Endothelial cell of umbilical vein (primary cell): Measurements from ENCODE around the gene KCNMA1. TPM values are rescaled to one million over a fixed set of nuclear protein-coding genes. Genes with fewer than 3 reads are reported as not detected.

ENCODE experiments used
- BruUV-seq: library from RNA; stranded (reverse); fragments of 400-500 nt; replicated peaks from 2 replicates; lab custom pipeline; 2021; lab: Mats Ljungman, UMichigan
- CTCF ChIA-PET: fragments of 300-600, 350-600 bp; sonication (Branson Sonifier 250); formaldehyde crosslinking; loops from one replicate; lab custom pipeline; 2021; ENCODE audit warnings: antibody characterized with exemption, inconsistent platforms; lab: Charles Lee
- POLR2A ChIA-PET: fragments of 300-600, 350-600 bp; sonication (Branson Sonifier 250); formaldehyde crosslinking; loops from one replicate; lab custom pipeline; 2021; ENCODE audit warnings: antibody characterized with exemption, inconsistent platforms; lab: Charles Lee
- DNase-seq: peaks from one replicate; pipeline ENCODE4 v3.0.0-alpha.2; 2011; ENCODE audit warnings: low read depth, low spot score
- FAIRE-seq: peaks from 2 replicates; lab custom pipeline; 2011; peaks lifted over from hg19 to GRCh38; lab: Jason Lieb, UNC
- H2AFZ ChIP-seq: 2 replicates; pipeline ENCODE4 v1.6.0; 2012; ENCODE audit warnings: low read depth, low read length, control low read depth, inconsistent platforms
- H3K27ac ChIP-seq: 2 replicates; pipeline ENCODE4 v1.5.1; 2011; ENCODE audit warnings: low read depth, mild to moderate bottlenecking, control low read depth, low read length, moderate library complexity; ENCODE audit not compliant: insufficient read depth
- H3K27me3 ChIP-seq, 2 experiments: 2 replicates each; pipeline versions ENCODE4 v1.6.0 to v1.6.1; 2011; ENCODE audit warnings: low read length in 2 of 2, mixed read lengths in 1 of 2; ENCODE audit not compliant: control insufficient read depth in 2 of 2, insufficient read depth in 2 of 2
- H3K36me3 ChIP-seq, 2 experiments: 2 replicates in 1 of 2; 3 replicates in 1 of 2; pipeline ENCODE4 v1.5.1; 2011; ENCODE audit warnings: low read length in 2 of 2, mild to moderate bottlenecking in 1 of 2, moderate library complexity in 1 of 2; ENCODE audit not compliant: control insufficient read depth in 2 of 2, insufficient read depth in 2 of 2; ENCODE audit errors: extremely low read depth in 1 of 2
- H3K4me1 ChIP-seq: 3 replicates; pipeline ENCODE4 v1.5.1; 2011; ENCODE audit warnings: mild to moderate bottlenecking, low read length; ENCODE audit not compliant: control insufficient read depth, insufficient read depth; ENCODE audit errors: extremely low read depth
- H3K4me2 ChIP-seq: 2 replicates; pipeline ENCODE4 v1.6.1; 2011; ENCODE audit warnings: low read length, control low read depth, mixed read lengths; ENCODE audit not compliant: insufficient read depth
- H3K4me3 ChIP-seq, 3 experiments: fragments of 200-600 bp in 1 of 3; sonication (generic), shearing (Covaris generic) in 1 of 3; replicated peaks in 1 of 3; 2 replicates each; pipeline ENCODE4 v1.5.1; 2011 to 2016; ENCODE audit warnings: control low read depth in 3 of 3, low read length in 3 of 3, mild to moderate bottlenecking in 2 of 3, inconsistent platforms in 1 of 3, low read depth in 1 of 3, moderate library complexity in 1 of 3; ENCODE audit not compliant: insufficient read depth in 1 of 3
- H3K79me2 ChIP-seq: 2 replicates; pipeline ENCODE4 v1.6.0; 2012; ENCODE audit warnings: low read length, inconsistent platforms; ENCODE audit not compliant: control insufficient read depth, insufficient read depth
- H3K9ac ChIP-seq: replicated peaks from 2 replicates; pipeline ENCODE3; 2011; ENCODE audit warnings: low read length, control low read depth; ENCODE audit not compliant: insufficient read depth; ENCODE audit errors: extremely low read depth
- H3K9me1 ChIP-seq: replicated peaks from 3 replicates; pipeline ENCODE4 v1.6.0; 2011; ENCODE audit warnings: mild to moderate bottlenecking, low read length; ENCODE audit not compliant: control insufficient read depth, insufficient read depth; ENCODE audit errors: extremely low read depth
- H3K9me3 ChIP-seq: replicated peaks from 2 replicates; pipeline ENCODE4 v1.5.1; 2012; ENCODE audit warnings: low read length, inconsistent platforms; ENCODE audit not compliant: control insufficient read depth, insufficient read depth
- H4K20me1 ChIP-seq: replicated peaks from 2 replicates; pipeline ENCODE3; 2011; ENCODE audit warnings: mild to moderate bottlenecking, low read length; ENCODE audit not compliant: control insufficient read depth, insufficient read depth; ENCODE audit errors: extremely low read depth
- EZH2 ChIP-seq: IDR thresholded peaks from 2 replicates; pipeline ENCODE4 v1.6.1; 2012; ENCODE audit warnings: borderline replicate concordance, low read depth, mild to moderate bottlenecking, moderate library complexity, low read length, inconsistent platforms; ENCODE audit not compliant: severe bottlenecking
- FOS ChIP-seq: IDR thresholded peaks from 2 replicates; pipeline ENCODE4 v1.6.1; 2011; ENCODE audit warnings: mild to moderate bottlenecking, low read length, moderate library complexity, borderline replicate concordance; ENCODE audit not compliant: insufficient read depth
- GATA2 ChIP-seq: IDR thresholded peaks from 2 replicates; pipeline ENCODE4 v1.7.0; 2011; ENCODE audit warnings: low read depth, mild to moderate bottlenecking, moderate library complexity, mixed read lengths, low read length; ENCODE audit not compliant: insufficient read length, insufficient read depth
- JUN ChIP-seq: IDR thresholded peaks from 2 replicates; pipeline ENCODE4 v1.6.1; 2011; ENCODE audit warnings: borderline replicate concordance, low read depth; ENCODE audit not compliant: insufficient read length, insufficient read depth
- MYC ChIP-seq: IDR thresholded peaks from one replicate; pipeline ENCODE4 v1.6.1; 2011; ENCODE audit warnings: mild to moderate bottlenecking, low read depth, low read length
- POLR2A ChIP-seq: IDR thresholded peaks from 2 replicates; pipeline ENCODE4 v1.6.1; 2012; ENCODE audit warnings: low read depth, mild to moderate bottlenecking, control low read depth, low read length
- POLR2AphosphoS5 ChIP-seq: IDR thresholded peaks from 2 replicates; pipeline ENCODE4 v1.6.1; 2012; ENCODE audit warnings: low read depth, mild to moderate bottlenecking, control low read depth, low read length, moderate library complexity; ENCODE audit not compliant: insufficient read depth
- dilution Hi-C: fragments of 300-500 bp; cut with MboI; formaldehyde crosslinking; loops from one replicate; pipeline ENCODE4 v1.15.0; 2019; ENCODE audit warnings: low sequenced_read_pairs; ENCODE audit not compliant: extremely low pct_ligation_motif_present
- intact Hi-C: fragments of 100-400 bp; cut with micrococcal nuclease; formaldehyde crosslinking; loops from one replicate; pipeline ENCODE4 v1.10.0; 2022
- polyA plus RNA-seq, 4 experiments: library from polyadenylated mRNA; depleted of rRNA in 3 of 4; stranded (reverse) in 3 of 4; unstranded in 1 of 4; fragments of >200 nt; gene quantifications; 2 replicates each; pipeline versions ENCODE4 v1.2.1 to v1.2.3, GENCODE V29; 2011 to 2012; ENCODE audit warnings: missing spikeins in 1 of 4
- total RNA-seq: library from RNA; stranded (reverse); gene quantifications from 2 replicates; pipeline ENCODE4 v1.2.3, GENCODE V29; 2021
- TF ChIP-seq, protein P1 (sequence below): IDR thresholded peaks from 2 replicates; pipeline ENCODE4 v1.6.1; 2011; ENCODE audit not compliant: insufficient read depth, insufficient read length
- TF ChIP-seq, protein P2 (sequence below), 2 donors: IDR thresholded peaks; 1 replicate in 1 of 2; 2 replicates in 1 of 2; pipeline ENCODE4 v1.5.1; 2011; ENCODE audit warnings: low read length in 2 of 2, mild to moderate bottlenecking in 2 of 2, moderate library complexity in 2 of 2, control low read depth in 1 of 2, inconsistent platforms in 1 of 2, low read depth in 1 of 2; ENCODE audit not compliant: insufficient read depth in 1 of 2; ENCODE audit errors: extremely low read depth in 1 of 2

The KCNMA1 gene
- total and polyA plus RNA-seq, 2 donors (not counting 3 experiments of a cell fraction or from before 2014, with no cell fraction given): 0.10 to 0.82 TPM

DNA sequence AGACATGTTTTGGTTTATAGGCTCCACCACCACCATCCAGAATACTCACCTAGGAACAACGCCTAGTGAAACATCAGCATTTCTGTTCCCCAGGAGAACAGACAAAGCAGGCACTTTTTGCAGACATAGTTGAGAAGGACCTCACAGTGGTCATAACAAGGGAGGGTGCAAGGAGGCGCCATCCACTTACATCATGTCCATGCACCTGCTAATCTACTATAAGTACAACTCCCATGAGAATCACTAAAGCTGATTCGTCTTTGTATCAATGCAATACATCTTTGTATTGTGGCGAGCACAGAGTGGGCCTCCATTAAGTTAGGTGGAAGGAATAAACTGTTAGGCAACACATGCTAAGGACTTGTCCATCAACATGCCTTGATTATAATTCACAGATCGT is 207.1 kb downstream of the KCNMA1 start:
- no peaks in the 10 kb centered on the region for H4K20me1 ChIP-seq
- H3K9me1 ChIP-seq: no peaks in the 10 kb centered on the region
- no peak overlapping the region for H3K27ac ChIP-seq
- H3K27me3 ChIP-seq: no peaks in the 10 kb centered on the region
- H3K4me1 ChIP-seq: no peaks in the 10 kb centered on the region
- ChIA-PET POLR2A (no interaction called here), CTCF (interaction anchor here (2.7 kb wide), 1 partner anchor 213 kb away, joined by 9 read pairs; no protein-coding TSS in a partner anchor)
- H2AFZ ChIP-seq: no peak overlapping the region
- BruUV-seq: no TSS peak
- H3K36me3 ChIP-seq: no peaks in the 10 kb centered on the region
- H3K4me3 ChIP-seq: no peak overlapping the region
- dilution Hi-C loops: no loop called here
- FAIRE-seq (no peak), DNase-seq (no peak)
- TF ChIP-seq FOS: no peak
- TF ChIP-seq, protein P1, sequence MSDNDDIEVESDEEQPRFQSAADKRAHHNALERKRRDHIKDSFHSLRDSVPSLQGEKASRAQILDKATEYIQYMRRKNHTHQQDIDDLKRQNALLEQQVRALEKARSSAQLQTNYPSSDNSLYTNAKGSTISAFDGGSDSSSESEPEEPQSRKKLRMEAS: no peak
- no peak for TF ChIP-seq POLR2AphosphoS5
- no peak for TF ChIP-seq GATA2
- TF ChIP-seq, protein P2, sequence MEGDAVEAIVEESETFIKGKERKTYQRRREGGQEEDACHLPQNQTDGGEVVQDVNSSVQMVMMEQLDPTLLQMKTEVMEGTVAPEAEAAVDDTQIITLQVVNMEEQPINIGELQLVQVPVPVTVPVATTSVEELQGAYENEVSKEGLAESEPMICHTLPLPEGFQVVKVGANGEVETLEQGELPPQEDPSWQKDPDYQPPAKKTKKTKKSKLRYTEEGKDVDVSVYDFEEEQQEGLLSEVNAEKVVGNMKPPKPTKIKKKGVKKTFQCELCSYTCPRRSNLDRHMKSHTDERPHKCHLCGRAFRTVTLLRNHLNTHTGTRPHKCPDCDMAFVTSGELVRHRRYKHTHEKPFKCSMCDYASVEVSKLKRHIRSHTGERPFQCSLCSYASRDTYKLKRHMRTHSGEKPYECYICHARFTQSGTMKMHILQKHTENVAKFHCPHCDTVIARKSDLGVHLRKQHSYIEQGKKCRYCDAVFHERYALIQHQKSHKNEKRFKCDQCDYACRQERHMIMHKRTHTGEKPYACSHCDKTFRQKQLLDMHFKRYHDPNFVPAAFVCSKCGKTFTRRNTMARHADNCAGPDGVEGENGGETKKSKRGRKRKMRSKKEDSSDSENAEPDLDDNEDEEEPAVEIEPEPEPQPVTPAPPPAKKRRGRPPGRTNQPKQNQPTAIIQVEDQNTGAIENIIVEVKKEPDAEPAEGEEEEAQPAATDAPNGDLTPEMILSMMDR (IDR thresholded peaks at IDR 0.05; ENCODE audit: extremely low read depth in 1 of 2, insufficient read depth in 1 of 2, low read depth in 1 of 2, low read length in 2 of 2): no peak
- no peak for TF ChIP-seq POLR2A
- no peak for TF ChIP-seq MYC
- no peak for TF ChIP-seq EZH2
- no peak for TF ChIP-seq JUN
- intact Hi-C loops: no loop called here
- H3K79me2 ChIP-seq: no peaks in the 10 kb centered on the region
- no peak overlapping the region for H3K9ac ChIP-seq
- H3K9me3 ChIP-seq: no peaks in the 10 kb centered on the region
- H3K4me2 ChIP-seq: no peak overlapping the region
